ENCODE measurements around the gene HES6.

HES6 gene

DNA sequence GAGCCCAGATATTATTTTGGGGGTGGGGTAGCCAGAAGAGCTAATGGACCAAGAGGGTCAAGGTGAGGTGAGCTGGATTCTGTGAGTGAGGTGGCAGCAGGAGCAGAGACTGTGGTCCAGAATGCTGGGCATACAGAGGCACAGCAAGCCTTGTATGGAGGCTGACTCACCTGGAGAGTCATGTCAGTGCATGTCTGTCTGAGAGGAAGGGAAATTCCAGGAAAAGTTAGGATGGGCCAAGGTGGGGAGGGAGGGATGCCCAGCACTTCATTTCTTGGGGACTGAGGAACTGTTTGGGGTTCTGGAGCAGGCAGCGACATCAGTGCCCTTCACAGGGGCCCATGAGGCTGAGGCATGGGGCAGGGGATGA lies 27.5 kb upstream of the HES6 start:
- no peak for DNase-seq (ENCODE audit: insufficient read length, low spot score)
- no peak for FAIRE-seq
- TF ChIP-seq POLR2A (IDR thresholded peaks at IDR 0.05; ENCODE audit: low read depth, low read length) = no peak

DNA sequence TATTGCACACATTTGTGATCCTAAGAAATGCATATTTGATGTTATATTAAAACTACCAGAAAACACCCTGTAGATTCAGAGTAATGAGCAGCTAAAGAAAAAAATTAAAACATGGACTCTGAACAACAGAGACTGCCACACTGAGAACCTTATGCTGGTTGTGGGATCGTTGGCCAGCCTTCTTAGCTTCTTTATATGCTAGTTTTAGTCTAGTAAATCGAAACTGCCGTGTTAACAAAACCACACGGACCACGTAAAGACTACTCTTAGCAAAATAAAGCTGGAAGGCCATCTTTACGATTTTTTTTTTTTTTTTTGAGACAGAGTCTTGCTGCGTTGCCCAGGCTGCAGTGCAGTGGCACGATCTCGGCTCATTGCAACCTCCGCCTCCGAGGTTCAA lies 25.8 kb upstream of the HES6 start:
- TF ChIP-seq POLR2A (IDR thresholded peaks at IDR 0.05; ENCODE audit: low read depth, low read length) = no peak
- DNase-seq (ENCODE audit: insufficient read length, low spot score) = no peak
- no peak for FAIRE-seq

DNA sequence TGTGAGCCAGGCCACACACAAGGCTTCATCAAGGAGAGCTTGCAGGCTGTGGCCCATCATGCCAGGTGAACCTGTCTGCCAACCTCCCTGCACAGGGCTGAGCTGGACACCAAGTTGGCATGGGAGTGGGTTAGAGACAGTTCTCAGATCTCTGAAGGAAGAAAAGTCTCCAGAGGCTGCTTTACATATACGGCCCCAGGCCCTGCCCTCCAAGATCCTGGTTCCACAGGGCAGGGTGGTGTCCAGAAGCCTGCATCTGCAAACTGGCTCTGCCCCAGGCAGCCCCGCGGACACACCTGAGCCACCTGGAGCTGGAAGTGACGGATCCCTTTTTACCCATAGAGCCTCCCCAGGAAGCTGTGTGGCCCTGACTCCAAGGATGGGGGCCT lies 24.2 kb upstream of the HES6 start:
- FAIRE-seq = no peak
- no peak for TF ChIP-seq POLR2A (IDR thresholded peaks at IDR 0.05; ENCODE audit: low read depth, low read length)
- no peak for DNase-seq (ENCODE audit: insufficient read length, low spot score)

DNA sequence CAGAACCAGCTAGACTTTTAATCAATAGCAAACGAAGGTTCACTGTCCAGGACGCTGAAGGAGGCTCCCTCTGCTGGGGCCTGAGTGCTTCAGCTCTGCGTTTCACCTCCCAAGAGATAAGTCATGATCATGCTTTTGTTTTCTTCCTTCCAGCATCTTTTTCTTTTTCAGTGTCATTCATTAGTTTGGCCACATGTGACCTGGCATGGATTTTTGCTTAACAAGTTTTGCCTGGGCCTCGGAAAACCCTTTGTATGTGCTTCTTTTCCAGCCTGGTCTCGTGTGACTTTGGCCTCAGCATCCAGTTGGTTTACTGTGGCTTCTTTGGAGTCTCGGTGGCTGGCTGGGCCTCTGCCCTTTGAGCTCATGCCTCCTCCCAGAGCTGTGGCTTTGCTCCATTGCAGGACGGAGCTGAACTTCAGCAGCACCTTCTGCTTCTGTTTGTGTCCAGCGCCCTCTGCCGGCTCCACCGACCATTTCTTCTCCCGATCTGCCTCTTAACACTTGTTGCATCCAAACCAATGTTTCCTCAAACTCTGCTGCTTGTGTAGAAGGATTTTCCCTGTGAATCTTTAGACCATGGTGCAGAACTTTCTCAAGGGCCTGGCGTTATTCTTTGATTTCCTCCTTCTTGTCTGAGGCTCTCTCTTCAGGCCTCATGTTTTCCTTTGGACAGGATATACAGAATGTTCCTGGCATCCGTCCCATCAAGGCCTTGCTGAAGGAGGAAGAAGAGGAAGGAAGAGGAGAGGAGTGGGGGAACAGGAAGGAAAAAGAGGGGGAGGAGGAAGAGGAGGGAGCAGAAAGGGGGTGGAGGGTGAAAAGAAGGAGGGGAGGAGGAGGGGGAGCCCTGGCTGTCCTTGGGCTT lies 23.6 kb upstream of the HES6 start:
- TF ChIP-seq POLR2A (IDR thresholded peaks at IDR 0.05; ENCODE audit: low read depth, low read length) = no peak
- DNase-seq (ENCODE audit: insufficient read length, low spot score) (peak; percentile 91), FAIRE-seq (peak; percentile 61)

DNA sequence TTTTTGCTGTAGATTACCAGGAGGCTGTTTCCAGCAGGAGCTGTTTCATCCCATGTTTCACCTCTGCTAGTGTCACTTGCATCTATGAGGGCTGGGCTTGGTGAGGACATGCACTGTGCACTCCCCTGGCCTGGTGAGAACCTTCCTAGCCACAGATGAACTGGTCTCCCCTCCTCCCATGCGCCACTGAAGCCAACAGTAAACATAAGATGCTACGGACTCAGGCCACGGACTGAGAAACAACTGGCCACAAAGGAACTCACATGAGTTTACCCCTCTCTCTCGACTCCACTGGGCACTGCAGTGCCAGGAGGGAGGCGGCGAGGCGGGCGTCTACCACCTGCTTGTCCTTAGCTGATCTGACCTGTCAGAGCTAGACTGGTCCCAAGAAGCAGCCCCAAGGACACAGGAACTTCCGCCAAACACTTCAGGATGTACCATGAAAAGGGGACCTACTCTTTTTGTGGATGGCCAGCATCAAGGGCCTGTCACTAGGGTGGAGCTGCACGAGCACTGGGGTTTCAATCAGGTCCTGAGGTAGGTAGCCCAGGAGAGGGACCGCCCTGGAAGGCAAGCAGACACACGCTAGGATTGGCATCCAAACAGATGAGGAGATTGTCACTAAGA lies 22.8 kb upstream of the HES6 start:
- DNase-seq (ENCODE audit: insufficient read length, low spot score) = no peak
- no peak for TF ChIP-seq POLR2A (IDR thresholded peaks at IDR 0.05; ENCODE audit: low read depth, low read length)

DNA sequence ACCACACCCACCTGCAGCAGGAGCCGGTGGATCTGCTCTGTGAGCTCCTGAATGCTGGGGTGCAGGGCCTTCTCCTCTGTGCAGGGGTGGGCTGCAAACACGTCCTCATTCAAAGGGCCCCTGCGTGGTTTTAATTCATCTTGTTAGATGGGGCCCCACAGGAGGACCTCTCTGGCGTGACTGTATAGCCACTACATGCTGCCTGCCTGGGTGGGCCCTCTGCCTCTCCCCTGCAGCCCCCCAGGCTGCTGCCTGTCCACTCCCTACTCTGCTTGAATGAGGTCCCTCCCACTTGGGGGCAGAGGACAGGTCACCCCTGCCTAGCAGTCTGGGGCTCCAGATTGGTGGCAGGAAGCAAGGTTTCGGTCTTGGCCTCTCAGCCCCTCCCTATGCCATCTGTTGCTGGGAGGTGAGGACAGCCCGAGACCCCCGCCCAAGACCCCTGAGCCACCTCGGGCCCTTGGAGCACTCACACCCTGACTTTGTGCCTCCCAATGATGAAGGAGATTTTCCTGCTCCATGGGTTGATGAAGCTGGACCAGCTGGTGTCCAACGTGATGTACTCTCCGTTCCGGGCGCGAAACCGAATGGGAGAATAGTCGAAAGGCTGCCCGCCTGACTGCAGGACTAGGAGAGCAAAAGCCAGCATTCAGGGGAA lies 22.0 kb upstream of the HES6 start:
- DNase-seq (ENCODE audit: insufficient read length, low spot score) = no peak
- FAIRE-seq = no peak
- no peak for TF ChIP-seq POLR2A (IDR thresholded peaks at IDR 0.05; ENCODE audit: low read depth, low read length)

More for the DNA sequence above, 22.8 kb upstream of the HES6 start:
- FAIRE-seq = no peak

GRCh38 chr2:238260883-238261282 lies 21.0 kb upstream of the HES6 start:
- no peak for FAIRE-seq
- TF ChIP-seq POLR2A (IDR thresholded peaks at IDR 0.05; ENCODE audit: low read depth, low read length) = no peak
- DNase-seq (ENCODE audit: insufficient read length, low spot score) = no peak

DNA sequence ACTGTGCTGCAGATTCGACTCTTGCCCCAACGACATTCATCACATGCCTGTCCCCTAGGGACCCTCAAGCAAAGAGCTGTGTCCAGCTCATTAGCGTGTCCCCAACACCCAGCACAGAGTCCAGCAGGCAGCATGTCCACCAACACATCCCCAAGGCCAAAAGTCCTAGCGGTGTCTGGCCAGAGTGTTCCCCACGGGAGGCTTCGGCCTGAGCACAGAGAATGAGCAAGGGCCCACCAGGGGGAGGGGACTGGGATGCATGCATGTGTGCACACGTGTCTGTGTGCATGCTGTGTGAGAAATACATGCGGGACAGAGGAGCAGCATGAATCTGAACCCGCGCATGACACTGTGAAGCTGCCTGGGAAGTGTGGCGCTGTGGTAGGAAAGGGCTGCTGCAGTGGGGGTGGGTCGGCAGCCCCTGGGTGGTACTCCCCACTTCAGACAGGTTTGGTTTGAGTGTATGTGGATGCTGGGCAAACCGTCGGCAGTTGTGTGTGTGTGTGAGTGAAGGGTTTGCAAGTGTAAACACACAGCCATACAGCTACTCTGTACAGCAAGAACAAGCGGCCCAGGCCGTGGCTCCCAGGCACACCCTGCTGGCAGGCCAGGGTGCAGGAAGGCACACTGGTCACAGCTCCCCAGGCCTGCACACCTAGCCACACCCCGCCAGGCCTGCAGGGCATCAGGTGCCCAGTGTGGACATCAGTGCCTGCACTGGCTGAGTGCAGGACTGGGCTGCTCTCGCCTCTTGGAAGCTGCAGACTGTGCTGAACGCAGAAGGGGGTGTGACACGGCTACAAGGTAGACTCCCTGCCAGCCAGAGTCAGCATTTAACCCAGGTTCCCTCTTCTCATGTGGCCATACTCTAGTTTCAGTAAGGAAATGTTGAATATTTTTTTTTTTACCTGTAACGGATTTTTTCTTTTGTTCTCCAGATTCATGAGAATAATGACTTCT lies 19.5 kb upstream of the HES6 start:
- FAIRE-seq (no peak), DNase-seq (ENCODE audit: insufficient read length, low spot score) (no peak)
- TF ChIP-seq POLR2A (IDR thresholded peaks at IDR 0.05; ENCODE audit: low read depth, low read length) = no peak

GRCh38 chr2:238257786-238258700 lies 18.2 kb upstream of the HES6 start:
- TF ChIP-seq POLR2A (IDR thresholded peaks at IDR 0.05; ENCODE audit: low read depth, low read length) = no peak
- DNase-seq (ENCODE audit: insufficient read length, low spot score) (no peak), FAIRE-seq (no peak)

- FAIRE-seq = peak; percentile 48
- DNase-seq (ENCODE audit: insufficient read length, low spot score) = peak; percentile 95
- no peak for TF ChIP-seq POLR2A (IDR thresholded peaks at IDR 0.05; ENCODE audit: low read depth, low read length)
Measured at GRCh38 chr2:238256594-238257104, 16.8 kb upstream of the HES6 start.

- TF ChIP-seq POLR2A (IDR thresholded peaks at IDR 0.05; ENCODE audit: low read depth, low read length) = no peak
- FAIRE-seq (no peak), DNase-seq (ENCODE audit: insufficient read length, low spot score) (no peak)
Measured at GRCh38 chr2:238256111-238256510, 16.3 kb upstream of the HES6 start.

DNA sequence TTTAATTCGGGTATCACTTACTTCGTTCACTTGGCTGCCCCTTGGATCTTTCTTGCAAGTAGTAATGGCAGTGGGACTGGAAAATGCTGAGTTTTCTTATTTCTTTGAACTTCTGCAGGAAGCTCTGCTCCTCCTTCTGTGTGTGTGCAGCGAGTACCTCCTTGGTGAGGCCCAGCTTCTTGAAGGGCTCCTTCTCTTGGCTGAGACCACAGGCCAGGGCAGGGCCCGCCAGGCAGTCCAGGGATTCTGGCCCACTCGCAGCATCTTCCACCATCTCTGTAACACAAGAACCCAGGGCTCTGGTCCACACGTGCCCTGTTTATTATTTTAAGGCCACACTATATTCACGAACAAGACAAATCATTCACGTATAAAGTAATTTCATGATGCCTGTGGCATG lies 15.8 kb upstream of the HES6 start:
- TF ChIP-seq POLR2A (IDR thresholded peaks at IDR 0.05; ENCODE audit: low read depth, low read length) = no peak
- no peak for FAIRE-seq

More for the DNA sequence above, 15.8 kb upstream of the HES6 start:
- no peak for DNase-seq (ENCODE audit: insufficient read length, low spot score)

Data from H54 (cell line).